K562 (cell line): Measurements from ENCODE around the gene CDT1. TPM values are rescaled to one million over a fixed set of nuclear protein-coding genes. Genes with fewer than 3 reads are reported as not detected.

ENCODE experiments used
- CEBPZ ChIP-seq: fragments of 150-350 bp; IDR thresholded peaks from 2 replicates; pipeline ENCODE4 v1.6.1; 2014; ENCODE audit warnings: low read depth, mild to moderate bottlenecking, low read length, borderline replicate concordance
- NBN ChIP-seq: fragments of 450-650 bp; IDR thresholded peaks from 2 replicates; pipeline ENCODE4 v1.6.1; 2016; ENCODE audit warnings: low read depth, mild to moderate bottlenecking
- NCOA4 ChIP-seq: fragments of 450-650 bp; IDR thresholded peaks from 2 replicates; pipeline ENCODE4 v1.6.1; 2018; ENCODE audit warnings: mild to moderate bottlenecking; ENCODE audit not compliant: partially characterized antibody
- RFX1 ChIP-seq: fragments of 450-650 bp; IDR thresholded peaks from 2 replicates; pipeline ENCODE4 v1.6.1; 2016; ENCODE audit warnings: mild to moderate bottlenecking, moderate library complexity
- SNAPC5 ChIP-seq: fragments of 250-450 bp; sonication (Bioruptor Pico); IDR thresholded peaks from 2 replicates; pipeline ENCODE4 v1.8.0; 2021; ENCODE audit warnings: moderate library complexity, mild to moderate bottlenecking, inconsistent platforms
- SNRNP70 ChIP-seq: fragments of 200-400 bp; formaldehyde crosslinking; optimal IDR thresholded peaks from 2 replicates; pipeline ENCODE3; 2017; ENCODE audit warnings: low read depth, low read length
- YBX1 ChIP-seq: fragments of 450-650 bp; IDR thresholded peaks from 2 replicates; pipeline ENCODE4 v1.7.1; 2016; ENCODE audit warnings: mild to moderate bottlenecking
- ZBTB26 ChIP-seq: fragments of 450-650 bp; formaldehyde crosslinking; IDR thresholded peaks from 2 replicates; pipeline ENCODE4 v1.4.0; 2022; ENCODE audit warnings: missing genetic modification characterization
- ZBTB33 ChIP-seq: sonication (generic); formaldehyde crosslinking; IDR thresholded peaks from 2 replicates; pipeline ENCODE4 v1.8.1; 2023; ENCODE audit warnings: mild to moderate bottlenecking, missing genetic modification reagents
- ZNF354B ChIP-seq: fragments of 250-450 bp; sonication (Bioruptor Pico); IDR thresholded peaks from 2 replicates; pipeline ENCODE4 v1.4.0; 2020
- ZNF511 ChIP-seq: sonication (generic); formaldehyde crosslinking; IDR thresholded peaks from 2 replicates; pipeline ENCODE4 v1.8.0; 2022; ENCODE audit warnings: mild to moderate bottlenecking, missing genetic modification reagents
- ZNF592 ChIP-seq: fragments of 450-650 bp; IDR thresholded peaks from 2 replicates; pipeline ENCODE4 v1.6.1; 2017; ENCODE audit warnings: antibody characterized with exemption, mild to moderate bottlenecking
- polyA plus RNA-seq, 8 experiments: library from polyadenylated mRNA; depleted of rRNA in 4 of 8; stranded (reverse) in 5 of 8; unstranded in 3 of 8; fragments of >200 nt; fragmentation: Nextera tagmentation in 2 of 8; fragmentation: Illumina TruSeq in 1 of 8; extraction: Ambion mirVana in 2 of 8; extraction: Trizol in 1 of 8; gene quantifications; 2 replicates each; pipeline versions ENCODE4 v1.2.1 to v1.2.3, GENCODE V29; 2011 to 2014; ENCODE audit warnings: inconsistent platforms in 1 of 8, missing spikeins in 1 of 8
- total RNA-seq, 7 experiments: library from RNA; depleted of rRNA in 6 of 7; stranded (reverse); fragments of >200 nt in 6 of 7; fragmentation: Illumina TruSeq in 2 of 7; extraction: Trizol in 2 of 7; gene quantifications; 2 replicates each; pipeline versions ENCODE4 v1.2.1 to v1.2.3, GENCODE V29; 2011 to 2021; ENCODE audit warnings: low replicate concordance in 1 of 7

Gene CDT1
- total and polyA plus RNA-seq, 9 of the 15 experiments (the other 6 are each of a cell fraction or from before 2014, with no cell fraction given): 0.92 to 178 (median 14.2) TPM

GRCh38 chr16:88785106-88785924, 18.3 kb upstream of the CDT1 start, which contains the start of gene PIEZO1 (continued):
- TF ChIP-seq CEBPZ (no peak), ZNF592 (peak; percentile 79), RFX1 (no peak), ZNF354B (CRISPR knock-in tag) (no peak), ZBTB33 (CRISPR knock-in tag) (peak; percentile 97), SNAPC5 (CRISPR knock-in tag) (no peak), ZNF511 (CRISPR knock-in tag) (peak; percentile 98), YBX1 (no peak), ZBTB26 (CRISPR knock-in tag) (no peak), NCOA4 (no peak), SNRNP70 (no peak), NBN (no peak)
